Measurements from ENCODE around the gene MYMX.

MYMX gene

GRCh38 chr6:44263354-44264100 lies 46.8 kb downstream of the MYMX start:
- Histone ChIP-seq H3K27me3 (ENCODE audit: control insufficient read depth, insufficient read depth, low read length) (peaks cover 5% of the 10 kb centered on the region), H3K36me3 (ENCODE audit: control insufficient read depth, insufficient read depth, low read length) (peaks cover 5% of the 10 kb centered on the region), H3K4me3 (ENCODE audit: low read length) (peak overlapping the region; percentile 93), H3K4me1 (ENCODE audit: control insufficient read depth, insufficient read depth, low read length) (peaks cover 16% of the 10 kb centered on the region), H3K9ac (ENCODE audit: low read length) (peak overlapping the region; percentile 47), H3K27ac (ENCODE audit: low read depth, low read length) (no peak overlapping the region)

GRCh38 chr6:44264154-44265006 lies 47.7 kb downstream of the MYMX start:
- H3K36me3 ChIP-seq (ENCODE audit: control insufficient read depth, insufficient read depth, low read length), result peaks cover 5% of the 10 kb centered on the region
- H3K27me3 ChIP-seq (ENCODE audit: control insufficient read depth, insufficient read depth, low read length), result peaks cover 9% of the 10 kb centered on the region
- peak overlapping the region; percentile 93 for H3K4me3 ChIP-seq (ENCODE audit: low read length)
- H3K9ac ChIP-seq (ENCODE audit: low read length), result peak overlapping the region; percentile 61
- peaks cover 16% of the 10 kb centered on the region for H3K4me1 ChIP-seq (ENCODE audit: control insufficient read depth, insufficient read depth, low read length)
- H3K27ac ChIP-seq (ENCODE audit: low read depth, low read length), result peak overlapping the region; percentile 70

- Histone ChIP-seq H3K36me3 (ENCODE audit: control insufficient read depth, insufficient read depth, low read length) (peaks cover 1% of the 10 kb centered on the region), H3K4me3 (ENCODE audit: low read length) (peak within 1 kb of the TSS; percentile 93), H3K9ac (ENCODE audit: low read length) (peak within 1 kb of the TSS; percentile 61), H3K27me3 (ENCODE audit: control insufficient read depth, insufficient read depth, low read length) (peaks cover 14% of the 10 kb centered on the region), H3K4me1 (ENCODE audit: control insufficient read depth, insufficient read depth, low read length) (peaks cover 16% of the 10 kb centered on the region), H3K27ac (ENCODE audit: low read depth, low read length) (peak within 1 kb of the TSS; percentile 70)
Observed at GRCh38 chr6:44265007-44265721, 48.4 kb downstream of the MYMX start, which contains the start of gene NFKBIE. Gene NFKBIE (minus strand): TSS chr6:44265551. CDS start chr6:44265346, 205 bp downstream.

GRCh38 chr6:44265722-44266233 lies 49.1 kb downstream of the MYMX start:
- Histone ChIP-seq H3K27me3 (ENCODE audit: control insufficient read depth, insufficient read depth, low read length) (peaks cover 14% of the 10 kb centered on the region), H3K27ac (ENCODE audit: low read depth, low read length) (no peak overlapping the region), H3K4me1 (ENCODE audit: control insufficient read depth, insufficient read depth, low read length) (peaks cover 16% of the 10 kb centered on the region), H3K9ac (ENCODE audit: low read length) (no peak overlapping the region), H3K4me3 (ENCODE audit: low read length) (peak overlapping the region; percentile 93), H3K36me3 (ENCODE audit: control insufficient read depth, insufficient read depth, low read length) (no peaks in the 10 kb centered on the region)

GRCh38 chr6:44266347-44266746 lies 49.6 kb downstream of the MYMX start:
- Histone ChIP-seq H3K27ac (ENCODE audit: low read depth, low read length) (no peak overlapping the region), H3K27me3 (ENCODE audit: control insufficient read depth, insufficient read depth, low read length) (peaks cover 18% of the 10 kb centered on the region), H3K4me3 (ENCODE audit: low read length) (no peak overlapping the region), H3K9ac (ENCODE audit: low read length) (no peak overlapping the region), H3K36me3 (ENCODE audit: control insufficient read depth, insufficient read depth, low read length) (no peaks in the 10 kb centered on the region), H3K4me1 (ENCODE audit: control insufficient read depth, insufficient read depth, low read length) (peaks cover 16% of the 10 kb centered on the region)

- Histone ChIP-seq H3K27me3 (ENCODE audit: control insufficient read depth, insufficient read depth, low read length) (peaks cover 24% of the 10 kb centered on the region), H3K36me3 (ENCODE audit: control insufficient read depth, insufficient read depth, low read length) (no peaks in the 10 kb centered on the region), H3K4me3 (ENCODE audit: low read length) (no peak overlapping the region), H3K27ac (ENCODE audit: low read depth, low read length) (no peak overlapping the region), H3K9ac (ENCODE audit: low read length) (no peak overlapping the region), H3K4me1 (ENCODE audit: control insufficient read depth, insufficient read depth, low read length) (peaks cover 16% of the 10 kb centered on the region)
Observed at GRCh38 chr6:44267252-44267651, 50.5 kb downstream of the MYMX start.

Measured in rectal smooth muscle tissue (tissue), 1 donor.